GM19043 (cell line): ENCODE measurements around the gene TFDP2.
"Not testable (repeated sequence)": the region's sequence is repeated elsewhere in the genome, so short reads cannot be mapped to it uniquely, and the experiment has no call there.

ENCODE experiments used
- ATAC-seq: cut with Tn5 transposase; IDR thresholded peaks from one replicate; pipeline ENCODE4 v1.9.1; 2021; ENCODE audit warnings: low read depth; ENCODE audit not compliant: unreplicated experiment

Gene TFDP2

DNA sequence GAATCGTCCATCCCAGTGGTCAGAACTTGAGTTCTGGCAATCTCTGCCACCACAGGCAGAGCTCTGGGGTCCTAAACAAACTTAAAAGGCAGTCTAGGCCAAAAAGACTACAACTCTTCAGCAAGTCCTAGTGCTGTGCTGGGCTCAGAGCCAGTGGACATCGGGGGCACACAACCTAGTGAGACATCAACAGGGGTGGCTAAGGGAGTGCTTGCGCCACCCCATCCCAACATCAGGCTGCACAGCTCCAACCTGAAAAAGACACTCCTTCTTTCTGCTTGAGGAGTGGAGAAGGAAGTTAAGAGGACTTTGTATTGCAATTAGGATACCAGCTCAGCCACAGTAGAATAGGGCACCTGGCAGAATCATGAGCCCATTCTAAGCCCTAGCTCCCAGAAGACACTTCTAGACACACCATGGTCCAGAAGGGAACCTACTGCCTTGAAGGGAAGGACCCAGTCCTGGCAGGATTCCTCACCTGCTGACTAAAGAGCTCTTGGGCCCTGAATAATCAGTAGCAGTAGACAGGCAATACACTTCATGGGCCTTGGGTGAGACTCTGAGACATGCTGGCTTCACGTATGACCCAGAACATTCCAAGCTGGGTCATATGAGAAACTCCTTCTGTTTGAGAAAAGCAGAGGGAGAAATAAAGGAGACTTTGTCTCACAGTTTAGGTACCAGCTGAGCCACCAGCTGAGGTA is 72.0 kb downstream of the TFDP2 start:
- ATAC-seq: no peak

DNA sequence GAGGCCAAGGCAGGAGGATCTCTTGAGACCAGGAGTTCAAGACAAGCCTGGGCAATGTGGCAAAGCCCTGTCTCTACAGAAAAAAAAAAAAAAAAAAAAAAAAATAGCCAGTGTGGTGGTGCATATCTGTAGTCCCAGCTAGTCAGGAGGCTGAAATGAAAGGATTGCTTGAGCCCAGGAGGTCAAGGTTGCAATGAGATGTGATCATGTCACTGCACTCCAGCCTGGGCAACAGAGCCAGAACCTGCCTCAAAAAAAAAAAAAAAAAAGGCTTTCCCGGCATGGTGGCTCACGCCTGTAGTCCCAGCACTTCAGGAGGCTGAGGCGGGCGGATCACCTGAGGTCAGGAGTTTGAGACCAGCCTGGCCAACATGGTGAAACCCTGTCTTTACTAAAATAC is 73.7 kb downstream of the TFDP2 start:
- ATAC-seq: not testable (repeated sequence)

DNA sequence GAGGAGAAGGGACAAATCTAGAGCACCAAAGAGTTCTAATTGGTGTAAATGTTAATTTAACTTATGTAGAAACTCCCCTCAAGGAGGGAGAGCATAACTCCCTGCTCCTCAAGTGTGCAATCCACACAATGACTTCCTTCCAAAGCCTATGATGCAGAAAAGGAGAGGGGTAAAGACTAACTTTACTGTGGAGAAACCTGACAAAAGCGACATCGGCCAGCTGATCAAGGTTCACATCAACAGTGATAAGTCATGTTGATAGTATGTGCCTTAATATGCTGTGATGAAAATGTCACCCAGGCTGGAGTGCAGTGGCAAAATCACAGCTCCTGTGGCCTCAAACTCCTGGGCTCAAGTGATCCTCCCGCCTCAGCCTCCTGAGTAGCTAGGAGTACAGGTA is 76.5 kb downstream of the TFDP2 start:
- ATAC-seq: no peak

DNA sequence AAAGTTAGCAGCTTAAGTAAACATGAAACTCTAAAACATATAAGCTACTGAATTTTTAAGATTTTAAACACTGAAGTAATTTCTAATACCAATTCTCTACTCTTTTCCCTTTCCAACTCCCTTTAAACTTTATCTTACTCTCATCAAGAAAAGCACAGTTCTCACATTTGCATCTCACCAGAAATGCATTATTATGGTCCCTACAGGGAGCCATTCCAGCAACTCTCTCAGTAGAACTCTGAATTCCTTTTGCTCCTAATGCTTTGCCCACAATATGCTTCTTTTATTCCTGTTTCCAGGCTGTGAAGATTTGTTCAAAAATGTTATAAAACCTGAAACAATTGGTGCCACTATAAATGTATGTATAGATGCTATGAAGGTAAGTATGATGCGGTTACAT is 83.4 kb downstream of the TFDP2 start:
- ATAC-seq: no peak

DNA sequence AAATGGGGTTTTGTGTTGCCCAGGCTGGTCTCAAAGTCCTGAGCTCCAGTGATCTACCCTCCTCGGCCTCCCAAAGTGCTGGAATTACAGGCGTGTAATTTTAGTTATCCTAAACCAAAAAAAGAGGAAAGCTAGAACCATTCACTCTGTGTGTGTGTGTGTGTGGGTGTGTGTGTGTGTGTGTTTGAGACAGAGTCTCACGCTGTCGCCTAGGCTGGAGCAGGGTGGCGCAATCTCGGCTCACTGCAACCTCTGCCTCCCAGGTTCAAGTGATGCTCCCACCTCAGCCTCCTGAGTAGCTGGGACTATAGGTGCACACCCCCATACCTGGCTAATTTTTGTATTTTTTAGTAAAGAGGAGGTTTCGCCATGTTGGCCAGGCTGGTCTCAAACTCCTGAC is 84.0 kb downstream of the TFDP2 start:
- ATAC-seq: no peak

DNA sequence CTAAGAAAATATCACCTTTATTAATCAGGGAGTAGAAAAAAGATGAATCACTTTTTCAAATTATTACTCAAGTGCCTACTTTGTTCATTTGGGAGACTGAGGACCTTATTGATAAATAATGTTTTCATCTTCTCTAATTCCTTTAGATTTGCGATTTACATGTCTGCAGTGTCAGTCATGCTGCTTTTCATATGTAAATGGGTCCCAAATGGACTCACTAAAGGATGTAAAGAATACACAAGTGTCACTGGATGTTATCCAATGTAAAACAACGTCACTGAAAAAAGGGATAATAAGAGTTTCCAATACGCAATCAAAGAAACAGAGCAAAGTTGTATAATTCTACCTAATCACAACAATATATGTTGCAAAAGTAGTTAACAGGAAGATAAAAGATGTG is 84.9 kb downstream of the TFDP2 start:
- ATAC-seq: no peak

DNA sequence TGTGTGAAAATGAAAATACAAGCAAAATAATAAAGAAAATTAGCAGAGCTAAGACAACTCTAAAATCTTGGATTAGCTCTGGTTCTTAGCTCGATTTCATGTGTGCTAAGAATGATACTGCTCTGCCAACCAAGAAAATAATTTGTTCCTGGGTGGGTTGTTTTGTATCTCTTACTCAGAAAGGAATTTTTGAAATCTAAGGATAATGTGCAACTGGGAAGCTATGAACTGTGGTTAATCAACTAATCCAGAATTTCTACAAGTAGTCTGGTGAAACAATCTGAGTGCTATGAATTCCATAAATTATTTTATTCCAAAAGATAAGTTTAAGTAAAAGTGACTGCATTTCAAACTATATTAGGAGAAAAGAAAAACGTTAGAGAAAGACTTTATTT is 92.0 kb downstream of the TFDP2 start:
- ATAC-seq: no peak

DNA sequence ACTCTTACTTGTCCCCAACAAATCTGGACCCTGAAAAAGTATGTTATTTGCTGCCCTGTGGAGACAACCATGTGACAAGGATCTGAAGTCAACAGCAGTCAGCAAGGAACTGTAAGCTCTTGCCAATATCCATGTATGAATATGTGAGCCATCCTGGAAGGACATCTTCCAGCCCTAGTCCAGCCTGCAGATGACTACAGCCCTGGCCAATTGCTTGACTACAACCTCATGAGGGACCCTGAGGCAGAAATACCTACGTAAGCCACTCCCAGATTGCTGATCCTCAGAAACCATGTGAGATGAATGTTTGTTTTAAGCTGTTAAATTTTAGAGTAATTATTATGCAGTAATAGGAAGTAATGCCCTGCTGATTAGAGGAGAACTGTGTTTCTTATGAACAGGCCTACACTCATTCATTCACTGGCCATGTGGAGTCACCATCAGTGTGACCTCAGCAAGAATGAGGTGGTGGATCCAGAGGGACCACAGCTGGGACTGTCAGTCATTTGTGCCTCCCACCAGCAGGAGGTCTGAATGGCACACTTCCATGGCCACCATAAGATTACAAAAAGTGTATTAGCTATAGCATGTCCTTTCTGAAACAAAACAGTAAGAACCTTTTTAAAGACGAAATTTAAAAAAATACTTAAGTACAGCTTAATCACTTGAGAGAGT is 92.6 kb downstream of the TFDP2 start:
- no peak for ATAC-seq

DNA sequence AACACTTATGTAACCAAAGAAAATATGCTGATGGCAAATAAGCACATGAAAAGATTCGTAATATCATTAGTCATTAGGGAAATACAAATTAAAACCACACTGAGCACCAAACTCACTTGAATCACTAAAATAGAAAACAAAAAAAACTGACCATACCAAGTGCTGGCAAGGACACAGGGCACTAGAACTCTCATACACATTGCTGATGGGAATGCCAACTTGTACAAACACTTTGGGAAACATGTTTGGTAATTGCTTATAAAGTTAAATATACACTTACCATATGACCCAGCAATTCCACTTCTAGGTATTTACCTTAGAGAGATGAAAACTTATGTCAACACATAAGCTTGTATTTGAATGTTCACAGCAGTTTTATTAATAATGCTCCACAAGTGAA is 95.5 kb downstream of the TFDP2 start:
- ATAC-seq: no peak

DNA sequence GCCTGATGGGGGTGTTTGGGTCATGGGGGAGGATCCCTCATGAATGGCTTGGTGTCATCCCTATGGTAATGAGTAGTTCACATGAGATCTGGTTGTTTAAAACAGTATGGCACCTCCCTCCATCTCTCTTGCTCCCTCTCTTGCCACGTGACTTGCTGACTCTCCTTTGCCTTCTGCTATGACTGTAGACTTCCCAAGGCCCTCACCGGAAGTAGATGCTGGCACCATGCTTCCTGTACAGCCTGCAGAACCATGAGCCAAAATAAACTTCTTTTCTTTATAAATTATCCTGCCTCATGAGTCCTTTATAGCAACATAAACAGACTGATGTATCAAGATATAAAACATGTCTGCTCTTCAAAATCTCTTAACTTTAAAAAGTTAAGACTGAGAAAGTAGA is 96.1 kb downstream of the TFDP2 start:
- ATAC-seq: no peak

DNA sequence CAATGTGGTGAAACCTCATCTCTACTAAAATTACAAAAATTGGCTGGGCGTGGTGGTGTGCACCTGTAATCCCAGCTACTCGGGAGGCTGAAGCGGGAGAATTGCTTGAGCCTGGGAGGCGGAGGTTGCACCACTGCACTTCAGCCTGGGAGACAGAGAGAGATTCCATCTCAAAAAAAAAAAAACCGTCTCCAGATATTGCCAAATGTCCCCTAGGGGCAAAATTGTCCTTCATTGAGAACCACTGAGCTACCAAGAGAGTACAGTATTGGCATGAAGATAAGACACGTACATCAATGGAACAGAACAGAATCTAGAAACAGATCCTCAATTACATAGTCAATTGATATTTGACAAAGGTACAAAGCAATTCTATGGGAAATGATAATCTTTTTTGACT is 98.0 kb downstream of the TFDP2 start:
- ATAC-seq: no peak

DNA sequence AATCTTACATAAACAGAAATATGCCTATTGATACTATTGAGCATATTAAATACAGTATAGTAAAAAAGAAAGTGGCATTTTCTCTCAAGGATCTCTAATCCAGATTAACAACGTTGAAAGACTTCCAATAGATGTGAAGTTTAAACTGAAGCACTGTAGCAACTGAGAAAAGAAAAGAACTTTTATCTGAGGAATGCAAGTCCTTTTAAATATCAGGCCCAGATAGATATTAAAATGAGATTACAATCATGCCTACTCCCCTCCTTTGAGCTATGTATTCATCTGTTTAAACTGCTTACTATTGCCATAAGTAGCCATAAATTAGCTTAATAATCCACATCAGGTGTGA is 102.3 kb downstream of the TFDP2 start:
- no peak for ATAC-seq

DNA sequence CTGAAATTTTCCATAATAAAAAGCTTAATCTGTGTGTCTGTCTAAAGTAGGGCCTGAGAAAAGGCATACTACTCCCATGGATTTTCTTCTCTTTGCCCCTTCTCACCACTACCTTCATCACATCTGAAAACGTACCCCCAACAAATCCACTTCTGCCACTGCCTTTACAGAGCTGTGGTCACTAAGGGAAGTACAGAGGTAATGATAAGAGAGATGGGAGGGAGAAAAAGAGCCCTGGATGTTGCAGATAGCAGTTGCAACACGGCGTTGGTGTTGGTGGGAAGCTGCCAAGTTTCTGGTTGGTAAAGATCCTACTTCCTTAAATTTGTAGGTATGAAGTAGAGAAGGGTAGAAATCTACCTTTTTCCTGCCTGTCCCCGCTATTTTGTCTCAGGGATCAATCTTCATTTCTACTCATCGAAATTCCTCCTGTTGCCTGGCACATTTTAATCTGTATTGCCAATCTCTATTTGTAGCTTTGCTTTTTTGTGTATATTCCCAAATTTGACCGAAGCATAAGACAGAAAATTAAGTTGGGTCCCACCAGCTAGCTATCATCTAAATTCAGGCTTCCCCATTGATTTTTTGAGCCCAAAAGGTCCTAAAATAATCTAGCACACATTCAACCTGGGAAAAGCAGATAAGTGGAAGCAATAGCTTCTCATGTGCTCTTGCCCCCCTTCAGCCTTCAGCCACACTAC is 102.9 kb downstream of the TFDP2 start:
- ATAC-seq: no peak

DNA sequence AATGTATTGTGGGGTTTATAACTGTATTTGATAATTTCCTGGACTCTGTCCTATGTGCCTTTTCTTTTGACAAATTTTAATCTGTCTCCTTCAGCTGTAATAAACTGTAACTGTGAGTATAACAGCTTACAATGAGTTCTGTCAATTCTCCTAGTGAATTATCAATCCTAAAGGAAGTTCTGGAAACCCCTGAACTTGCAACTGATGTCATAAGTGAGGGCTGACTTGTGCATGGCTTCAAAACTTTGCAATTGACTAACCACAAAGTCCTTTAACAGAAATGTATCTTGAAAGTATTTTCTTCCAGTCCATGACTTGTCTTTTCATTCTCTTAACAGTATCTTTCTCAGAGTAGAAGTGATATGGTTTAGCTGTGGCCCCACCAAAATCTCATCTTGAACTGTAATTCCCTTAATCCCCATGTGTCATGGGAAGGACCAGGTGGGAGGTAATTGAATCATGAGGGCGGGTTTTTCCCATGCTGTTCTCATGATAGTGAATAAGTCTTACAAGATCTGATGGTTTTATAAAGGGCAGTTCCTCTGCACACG is 108.3 kb downstream of the TFDP2 start:
- no peak for ATAC-seq

DNA sequence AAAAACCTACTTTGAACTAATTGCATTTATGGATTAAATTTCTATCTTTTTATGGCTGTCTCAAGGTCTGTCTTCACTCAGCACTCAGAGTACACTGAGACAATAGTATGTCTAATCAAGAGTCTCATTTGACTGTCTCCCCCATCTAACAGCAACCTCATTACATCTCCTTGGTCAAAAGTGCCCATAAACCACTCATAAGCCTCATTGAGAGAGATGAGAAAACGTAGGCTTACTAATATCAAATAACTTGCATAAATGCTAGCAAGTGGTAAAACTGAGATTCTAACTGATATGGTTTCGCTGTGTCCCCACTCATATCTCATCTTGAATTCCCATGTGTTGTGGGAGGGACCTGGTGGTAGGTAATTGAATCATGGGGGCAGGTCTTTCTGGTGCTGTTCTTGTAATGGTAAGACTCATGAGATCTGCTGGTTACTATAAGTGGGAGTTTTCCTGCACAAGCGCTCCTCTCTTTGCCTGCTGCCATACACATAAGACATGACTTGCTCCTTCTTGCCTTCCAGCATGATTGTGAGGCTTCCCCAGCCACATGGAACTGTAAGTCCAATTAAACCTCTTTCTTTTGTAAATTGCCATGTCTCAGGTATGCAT is 113.9 kb downstream of the TFDP2 start:
- no peak for ATAC-seq

DNA sequence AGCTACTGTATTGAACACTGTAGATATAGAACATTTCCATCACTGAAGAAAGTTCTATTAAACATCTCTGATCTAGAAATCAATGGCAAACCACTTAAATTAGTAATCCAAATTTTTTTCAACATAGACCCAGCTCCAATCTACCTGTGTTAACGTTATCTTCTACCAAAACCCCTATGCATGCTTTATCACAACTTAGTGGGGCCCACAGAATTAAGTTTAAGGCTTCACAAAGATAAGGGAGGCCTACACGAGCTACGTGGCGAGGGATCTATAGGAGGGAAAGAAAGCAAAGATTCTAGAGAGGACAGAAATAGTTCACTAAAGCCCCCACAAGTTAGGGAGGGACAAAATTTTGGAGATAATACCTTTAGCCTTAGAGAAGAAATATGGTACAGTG is 116.1 kb downstream of the TFDP2 start:
- ATAC-seq: no peak

DNA sequence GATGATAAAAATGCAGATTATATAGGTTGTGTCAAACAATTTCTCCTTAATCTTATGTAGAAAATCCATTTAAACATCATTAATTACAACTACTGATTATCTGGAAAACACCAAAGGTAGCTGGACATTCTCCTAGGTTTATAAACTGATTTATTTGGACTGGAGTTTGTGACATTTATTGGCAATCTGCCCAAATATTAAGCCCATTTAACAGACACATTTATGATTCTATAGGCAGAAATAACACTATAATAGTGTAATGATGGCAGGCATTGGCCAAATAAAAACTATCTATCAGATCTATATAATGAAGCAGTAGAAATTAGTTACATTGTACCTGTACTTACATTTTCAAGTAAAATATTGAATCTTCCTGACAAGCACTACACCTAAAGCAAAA is 117.8 kb downstream of the TFDP2 start:
- no peak for ATAC-seq

DNA sequence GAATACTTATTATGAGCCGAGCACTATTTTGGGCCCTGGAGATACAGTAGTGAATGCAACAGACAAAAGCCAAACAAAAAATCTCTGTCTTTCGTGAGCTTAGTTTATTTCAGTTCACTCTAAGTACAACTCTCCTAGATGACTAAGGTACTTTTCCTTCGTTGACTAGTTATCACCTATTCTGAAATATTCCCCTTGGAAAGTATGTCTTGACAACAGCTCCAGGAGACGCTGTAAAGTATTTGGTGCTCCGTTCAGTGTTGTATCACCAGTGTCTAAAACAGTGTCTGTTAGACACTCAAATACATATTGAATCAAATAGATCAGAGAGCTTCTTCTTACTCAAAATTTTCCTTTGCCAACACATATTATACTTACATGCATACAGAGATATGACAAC is 119.6 kb downstream of the TFDP2 start:
- ATAC-seq: no peak

DNA sequence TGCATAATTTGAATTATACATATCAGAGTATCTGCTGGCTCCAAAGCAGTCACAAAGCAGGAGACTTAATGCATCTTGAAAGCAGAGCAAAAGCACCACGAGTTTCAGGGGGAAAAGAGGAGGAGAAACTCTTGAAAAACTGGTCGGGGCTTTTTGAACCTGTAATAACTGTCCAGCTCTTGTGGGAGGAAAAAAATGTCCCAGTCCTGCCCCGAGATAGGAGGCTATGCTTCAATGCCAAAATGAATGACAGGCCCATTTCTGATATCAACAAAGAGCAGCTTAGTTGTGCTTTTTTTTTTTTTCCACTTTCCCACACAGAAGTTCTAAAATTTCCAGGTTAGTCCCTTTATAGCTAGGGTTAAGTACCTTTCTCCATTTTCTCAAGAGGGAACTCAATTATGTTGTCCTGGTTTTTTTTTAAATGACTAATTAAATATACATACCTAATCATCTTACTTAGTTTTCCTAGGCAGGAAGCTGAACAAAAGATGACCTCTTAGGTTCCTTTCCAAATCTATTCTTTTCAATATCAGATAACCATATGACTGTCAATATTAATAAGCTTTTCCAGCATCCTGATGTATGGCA is 120.2 kb downstream of the TFDP2 start:
- ATAC-seq: no peak

DNA sequence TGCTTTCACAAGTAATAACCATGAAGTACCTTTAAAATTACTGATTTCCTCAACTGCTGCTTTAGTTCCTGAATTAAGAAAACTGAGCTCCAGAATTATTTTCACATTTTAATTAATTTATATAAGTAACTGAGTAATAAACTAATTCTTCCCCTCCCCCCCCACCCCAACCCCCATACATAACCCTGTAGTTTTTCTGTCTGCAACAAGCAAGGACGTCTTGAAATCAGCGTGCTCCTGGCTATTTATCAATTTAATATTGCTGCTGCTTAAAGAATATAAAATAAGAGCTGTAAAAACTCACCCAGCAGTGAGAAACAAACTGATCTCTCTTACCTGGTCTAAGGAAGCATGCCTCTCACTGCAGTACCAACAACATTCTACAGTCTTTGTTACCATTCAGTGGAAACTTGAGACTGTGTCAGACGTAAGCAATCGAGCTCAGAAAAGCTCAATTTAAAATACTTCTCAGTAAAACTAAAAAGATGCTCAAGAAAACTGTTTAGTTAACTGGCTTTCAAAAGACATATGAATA is 121.0 kb downstream of the TFDP2 start:
- ATAC-seq: no peak

DNA sequence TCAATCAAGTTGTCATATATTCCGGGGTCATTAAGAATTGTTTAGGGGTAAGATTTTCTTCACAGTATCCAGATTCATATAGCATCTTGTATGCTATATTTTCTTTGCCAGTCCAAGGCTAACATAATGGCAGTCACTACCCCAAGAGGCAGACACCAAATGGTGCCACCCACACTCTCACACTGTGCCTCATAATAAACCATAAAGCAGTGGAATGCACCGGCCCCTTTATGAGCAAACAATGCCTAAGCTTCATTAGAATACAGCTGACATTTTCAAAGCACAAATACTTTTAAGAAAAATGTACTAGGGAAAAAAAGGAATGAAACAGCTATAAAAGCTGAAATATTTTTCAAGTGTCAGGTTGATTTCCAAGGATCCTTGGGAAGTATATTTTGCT is 121.6 kb downstream of the TFDP2 start:
- peak; percentile 55 for ATAC-seq
